ENCODE results near the gene NREP.

DNA sequence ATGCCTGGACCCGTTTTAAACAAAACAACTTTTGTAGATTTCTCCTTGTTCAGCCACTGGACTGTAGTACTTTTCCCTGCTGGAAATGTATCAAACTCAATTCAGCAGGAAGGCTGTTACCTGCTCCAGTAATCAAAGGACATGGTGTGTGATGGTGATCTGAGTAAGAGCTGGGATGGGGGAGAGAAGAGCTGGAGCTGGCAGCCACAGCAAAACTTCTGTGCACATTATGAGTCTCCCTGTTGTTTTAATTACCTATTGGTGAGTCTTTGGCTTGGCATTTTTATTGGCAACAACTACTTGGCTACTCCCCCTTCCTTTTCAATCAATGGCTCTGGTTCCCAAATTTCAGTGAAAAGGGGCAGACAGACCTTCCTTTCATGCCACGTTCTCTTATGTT, 9.7 kb downstream of the NREP start:
- TF ChIP-seq, protein P1, sequence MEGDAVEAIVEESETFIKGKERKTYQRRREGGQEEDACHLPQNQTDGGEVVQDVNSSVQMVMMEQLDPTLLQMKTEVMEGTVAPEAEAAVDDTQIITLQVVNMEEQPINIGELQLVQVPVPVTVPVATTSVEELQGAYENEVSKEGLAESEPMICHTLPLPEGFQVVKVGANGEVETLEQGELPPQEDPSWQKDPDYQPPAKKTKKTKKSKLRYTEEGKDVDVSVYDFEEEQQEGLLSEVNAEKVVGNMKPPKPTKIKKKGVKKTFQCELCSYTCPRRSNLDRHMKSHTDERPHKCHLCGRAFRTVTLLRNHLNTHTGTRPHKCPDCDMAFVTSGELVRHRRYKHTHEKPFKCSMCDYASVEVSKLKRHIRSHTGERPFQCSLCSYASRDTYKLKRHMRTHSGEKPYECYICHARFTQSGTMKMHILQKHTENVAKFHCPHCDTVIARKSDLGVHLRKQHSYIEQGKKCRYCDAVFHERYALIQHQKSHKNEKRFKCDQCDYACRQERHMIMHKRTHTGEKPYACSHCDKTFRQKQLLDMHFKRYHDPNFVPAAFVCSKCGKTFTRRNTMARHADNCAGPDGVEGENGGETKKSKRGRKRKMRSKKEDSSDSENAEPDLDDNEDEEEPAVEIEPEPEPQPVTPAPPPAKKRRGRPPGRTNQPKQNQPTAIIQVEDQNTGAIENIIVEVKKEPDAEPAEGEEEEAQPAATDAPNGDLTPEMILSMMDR (IDR thresholded peaks at IDR 0.05) = no peak
- TF ChIP-seq POLR2A (IDR thresholded peaks at IDR 0.05) = no peak

All from breast epithelium (tissue), 3 donors.